GM18508 (cell line): Measurements from ENCODE around the gene JUN.
"Not testable (repeated sequence)": the region's sequence is repeated elsewhere in the genome, so short reads cannot be mapped to it uniquely, and the experiment has no call there.

Experiments
- ATAC-seq: cut with Tn5 transposase; IDR thresholded peaks from one replicate; pipeline ENCODE4 v1.9.1; 2021; ENCODE audit warnings: moderate number of reproducible peaks; ENCODE audit not compliant: insufficient read depth, unreplicated experiment

Gene JUN

GRCh38 chr1:58809325-58810010 lies 25.6 kb upstream of the JUN start:
- ATAC-seq = no peak

- ATAC-seq = no peak
Observed at GRCh38 chr1:58808077-58808476, 24.2 kb upstream of the JUN start.

GRCh38 chr1:58805716-58806571 lies 22.1 kb upstream of the JUN start:
- peak; percentile 52 for ATAC-seq

DNA sequence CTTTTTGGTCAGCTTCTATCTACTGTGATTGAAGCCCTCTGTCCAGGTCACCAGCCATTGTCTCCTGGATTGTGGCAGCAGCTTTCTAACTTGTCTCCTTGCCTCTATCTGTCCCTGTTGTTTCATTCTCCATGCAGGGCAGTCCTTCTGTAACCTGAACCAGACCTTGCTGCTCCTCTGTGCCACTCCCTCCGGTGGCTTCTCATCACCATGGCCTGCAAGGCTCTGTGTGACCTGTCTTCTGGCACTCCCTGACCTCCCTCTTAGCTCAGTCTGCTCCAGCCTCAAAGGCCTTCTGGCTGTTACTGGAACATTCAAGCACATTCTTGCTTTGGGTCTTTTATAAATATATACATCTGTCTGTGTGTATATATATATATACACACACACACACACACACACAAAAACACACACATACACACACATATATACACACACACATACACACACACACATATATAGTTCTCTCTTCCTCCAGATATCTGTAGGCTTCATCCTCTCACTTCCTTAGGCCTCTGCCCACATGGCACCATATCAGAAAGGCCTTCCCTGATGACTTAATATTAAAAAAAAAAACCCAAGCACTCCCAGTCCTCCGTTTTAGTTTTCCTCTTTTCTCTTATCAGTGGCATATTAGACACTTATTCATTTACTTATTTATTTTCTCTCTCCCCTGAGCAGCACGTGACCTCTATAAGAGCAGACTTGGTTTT lies 21.2 kb upstream of the JUN start:
- no peak for ATAC-seq

- ATAC-seq = no peak
Observed at GRCh38 chr1:58803858-58804257, 20.0 kb upstream of the JUN start.

GRCh38 chr1:58802640-58803399 lies 19.0 kb upstream of the JUN start:
- no peak for ATAC-seq

- ATAC-seq = not testable (repeated sequence)
Observed at GRCh38 chr1:58801286-58801685, 17.4 kb upstream of the JUN start.

- no peak for ATAC-seq
Observed at GRCh38 chr1:58799650-58800049, 15.8 kb upstream of the JUN start.

DNA sequence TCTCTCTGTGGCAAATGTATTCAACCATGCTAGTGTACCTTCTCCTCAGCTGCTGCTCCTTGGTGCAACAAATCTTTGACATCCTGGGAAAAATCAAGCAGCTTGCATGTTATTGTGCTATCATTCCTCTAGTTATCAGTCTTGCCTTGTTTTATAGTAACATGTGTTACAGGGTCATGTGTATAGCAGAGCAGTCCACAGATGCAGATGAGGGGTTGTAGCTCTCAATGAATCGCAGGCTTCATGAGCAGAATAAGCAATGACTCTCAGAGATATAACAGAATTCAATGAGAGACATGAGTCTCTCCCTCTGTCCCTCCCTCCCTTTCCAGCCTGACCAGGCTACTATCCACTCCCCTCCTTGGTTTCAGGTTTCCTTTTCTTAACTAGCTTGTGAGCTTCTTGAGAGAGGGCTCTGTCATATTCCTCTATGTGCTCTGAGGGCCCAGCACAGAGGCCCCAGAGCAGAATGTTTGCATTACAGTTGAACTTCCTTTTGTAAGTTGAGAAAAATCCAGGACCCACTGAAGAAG lies 15.1 kb upstream of the JUN start:
- ATAC-seq = no peak

DNA sequence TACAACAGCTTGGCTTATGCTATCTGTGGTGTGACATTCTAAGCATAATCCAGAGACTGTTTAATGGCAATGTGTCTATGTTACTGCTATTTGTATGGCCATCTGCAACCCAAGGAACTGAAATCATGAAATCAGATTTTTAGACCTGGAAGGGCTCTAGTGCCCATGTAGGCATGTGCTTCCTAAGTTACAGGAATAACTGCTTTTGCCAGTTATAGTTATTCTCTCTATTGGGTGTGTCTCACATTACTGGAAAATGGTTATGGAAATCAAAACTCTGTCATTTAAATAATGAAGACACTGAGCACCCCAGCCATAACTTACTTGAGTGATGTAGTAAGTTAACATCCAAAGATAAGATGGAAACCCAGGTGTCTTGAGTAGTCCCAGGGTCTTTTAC lies 12.6 kb upstream of the JUN start:
- no peak for ATAC-seq

DNA sequence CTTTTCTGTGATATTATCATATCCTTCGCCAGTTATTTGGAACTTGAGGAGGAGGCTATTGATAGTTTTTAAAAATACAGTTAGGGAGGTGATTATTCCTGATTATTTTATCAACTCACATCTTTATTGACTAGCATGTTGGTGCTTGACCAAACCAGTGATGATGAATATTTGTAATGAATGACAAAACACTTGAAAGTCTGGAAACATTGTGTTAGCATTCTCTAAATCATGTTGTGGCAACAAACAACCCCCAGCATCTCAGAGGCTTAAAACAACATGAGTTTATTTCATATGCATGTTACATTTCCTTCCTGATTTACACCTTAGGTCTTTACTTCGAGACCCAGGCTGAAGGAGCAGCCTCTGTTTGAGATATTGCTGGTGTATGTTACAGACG lies 10.7 kb upstream of the JUN start:
- no peak for ATAC-seq

- no peak for ATAC-seq
Observed at GRCh38 chr1:58792846-58793245, 9.0 kb upstream of the JUN start.

DNA sequence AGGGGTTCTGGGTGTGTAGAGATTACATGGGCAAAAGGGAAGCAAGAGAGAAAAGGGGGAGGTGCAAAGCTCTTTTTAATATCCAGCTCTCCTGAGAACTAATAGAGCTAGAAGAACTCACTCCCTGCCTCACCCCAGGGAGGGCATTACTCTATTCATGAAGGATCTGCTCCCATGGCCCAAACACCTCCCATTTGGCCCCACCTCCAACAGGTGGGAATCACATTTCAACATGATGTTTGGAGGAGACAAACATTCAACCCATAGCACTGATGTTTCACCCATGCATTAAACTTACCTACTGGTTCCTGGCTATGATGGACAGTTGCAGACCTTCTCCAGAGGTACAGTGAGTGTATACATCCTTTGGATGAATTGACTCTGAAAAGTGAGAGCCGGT lies 7.3 kb upstream of the JUN start:
- ATAC-seq = no peak

GRCh38 chr1:58789996-58790660 lies 6.3 kb upstream of the JUN start:
- no peak for ATAC-seq

GRCh38 chr1:58789322-58789856 lies 5.5 kb upstream of the JUN start:
- ATAC-seq = no peak

- no peak for ATAC-seq
Observed at GRCh38 chr1:58788259-58788658, 4.4 kb upstream of the JUN start.

DNA sequence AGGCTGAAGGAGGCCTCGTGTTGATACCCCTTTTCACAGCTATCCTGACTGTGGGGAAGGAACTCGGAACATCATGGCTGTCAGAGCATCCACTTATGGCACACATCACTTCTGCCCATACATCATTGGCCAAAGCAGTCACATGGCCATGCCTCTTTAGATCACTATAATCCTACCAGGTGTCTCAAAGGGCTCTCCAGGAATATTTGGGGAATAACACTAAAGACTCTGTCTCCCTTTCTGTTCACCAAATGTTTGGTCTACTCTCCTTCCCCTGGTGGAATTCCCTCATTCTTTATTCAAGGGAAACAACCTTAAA lies 3.0 kb upstream of the JUN start:
- ATAC-seq = no peak

DNA sequence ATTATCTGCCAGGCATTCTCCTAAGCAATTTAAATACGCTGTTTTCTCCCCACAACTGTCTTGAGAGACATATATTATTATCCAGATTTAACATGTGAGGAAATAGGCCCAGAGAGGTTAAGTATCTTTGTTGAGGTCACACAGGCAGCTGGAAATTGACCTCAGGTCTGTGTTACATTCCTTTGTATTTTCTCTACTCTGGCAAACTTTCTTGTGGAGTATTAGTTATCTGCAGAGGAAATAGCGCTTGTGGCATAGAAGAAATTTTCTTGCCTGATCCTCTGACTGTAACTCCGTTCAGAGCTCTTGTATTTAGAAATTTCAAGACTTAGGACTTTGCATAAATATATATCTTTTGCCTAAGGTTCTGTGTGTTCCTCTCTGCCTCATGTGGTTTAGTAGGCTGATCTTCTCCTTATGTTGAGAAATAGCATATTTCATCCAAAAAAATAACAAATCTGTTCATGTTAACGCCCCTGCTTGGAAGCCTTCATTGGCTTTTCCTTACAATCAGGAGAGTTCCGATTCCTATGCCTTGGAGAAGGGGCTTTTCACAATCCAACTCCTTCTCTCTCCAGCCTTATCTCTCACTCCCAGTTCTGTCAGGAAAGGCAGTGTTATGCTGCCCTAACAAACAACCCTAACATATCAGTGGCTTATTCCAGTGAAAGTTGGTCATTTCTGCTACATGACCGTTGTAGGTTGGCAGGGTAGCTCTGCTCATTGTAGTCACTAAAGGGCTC lies 2.5 kb upstream of the JUN start:
- ATAC-seq = no peak
